GM21619 (cell line): ENCODE measurements around the gene C1QL1.

Experiments used
- ATAC-seq: cut with Tn5 transposase; IDR thresholded peaks from one replicate; pipeline ENCODE4 v1.9.1; 2021; ENCODE audit not compliant: unreplicated experiment

C1QL1 gene

GRCh38 chr17:44989552-44990138 lies 21.5 kb upstream of the C1QL1 start:
- ATAC-seq, result no peak

- ATAC-seq, result no peak
Observed at GRCh38 chr17:44988044-44988942, 20.2 kb upstream of the C1QL1 start.

- no peak for ATAC-seq
Observed at GRCh38 chr17:44983563-44983962, 15.5 kb upstream of the C1QL1 start.

DNA sequence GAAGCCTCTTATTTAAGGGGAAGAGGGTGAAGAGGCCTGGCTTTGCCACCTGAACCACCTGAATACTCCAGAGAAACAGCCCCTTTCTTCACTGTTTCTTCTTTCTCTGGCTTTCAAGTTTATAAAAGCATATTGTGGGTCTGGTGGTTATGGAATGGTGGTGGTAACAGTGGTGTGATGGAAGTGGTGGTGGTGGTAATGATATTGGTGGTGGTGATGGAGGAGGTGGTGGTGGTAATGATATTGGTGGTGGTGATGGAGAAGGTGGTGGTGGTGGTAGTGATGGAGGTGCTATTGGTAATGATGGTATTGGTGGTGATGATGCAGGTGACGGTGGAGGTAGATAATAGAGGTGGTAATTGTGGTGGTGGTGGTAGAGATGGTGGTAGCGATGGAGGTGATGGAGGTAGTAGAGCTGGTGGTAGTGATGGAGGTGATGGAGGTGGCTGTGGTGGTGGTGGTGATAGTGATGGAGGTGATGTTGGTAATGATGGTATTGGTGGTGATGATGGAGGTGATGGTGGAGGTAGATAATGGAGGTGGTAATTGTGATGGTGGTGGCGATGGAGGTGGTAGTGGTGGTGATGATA lies 14.1 kb upstream of the C1QL1 start:
- no peak for ATAC-seq

- ATAC-seq, result no peak
Observed at GRCh38 chr17:44981221-44981968, 13.3 kb upstream of the C1QL1 start.

GRCh38 chr17:44979426-44979995 lies 11.4 kb upstream of the C1QL1 start:
- no peak for ATAC-seq

GRCh38 chr17:44978807-44979206 lies 10.7 kb upstream of the C1QL1 start:
- no peak for ATAC-seq

DNA sequence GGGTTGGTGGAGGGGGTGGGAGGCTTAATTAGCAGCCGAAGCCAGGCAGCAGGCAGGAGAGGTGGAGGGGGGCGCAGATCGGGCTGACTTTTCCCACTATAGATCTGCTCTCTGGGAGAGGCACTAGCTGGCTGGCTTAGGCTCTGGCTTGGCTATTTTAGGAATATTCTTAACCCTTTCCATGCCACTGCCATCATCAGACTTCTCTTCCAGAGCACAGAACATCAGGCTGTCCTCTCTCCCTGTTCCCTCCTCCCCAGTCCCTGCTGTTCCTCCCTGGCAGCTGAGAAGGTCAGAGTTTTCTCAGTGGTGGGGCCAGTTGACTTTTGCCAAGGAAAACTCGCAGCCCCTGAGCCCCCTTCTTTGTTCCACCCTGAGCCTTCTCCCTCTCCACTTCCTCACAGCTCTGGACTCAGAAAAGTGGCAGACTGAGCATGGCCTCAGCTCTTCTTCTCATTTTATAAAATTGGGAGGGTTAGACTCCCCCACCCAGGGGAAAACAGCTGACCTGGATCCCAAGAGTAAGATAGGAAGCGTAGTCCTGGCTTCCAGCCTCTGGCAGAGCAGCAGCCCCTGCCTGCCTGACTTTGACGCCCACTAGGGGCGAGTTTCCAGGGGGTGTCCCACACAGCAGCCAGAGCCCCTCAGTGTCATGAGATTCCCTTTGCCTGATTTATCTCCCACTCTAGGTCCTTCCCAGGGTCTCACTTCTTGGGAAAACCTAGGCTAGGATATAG lies 9.9 kb upstream of the C1QL1 start:
- no peak for ATAC-seq

GRCh38 chr17:44977065-44977464 lies 9.0 kb upstream of the C1QL1 start:
- no peak for ATAC-seq

DNA sequence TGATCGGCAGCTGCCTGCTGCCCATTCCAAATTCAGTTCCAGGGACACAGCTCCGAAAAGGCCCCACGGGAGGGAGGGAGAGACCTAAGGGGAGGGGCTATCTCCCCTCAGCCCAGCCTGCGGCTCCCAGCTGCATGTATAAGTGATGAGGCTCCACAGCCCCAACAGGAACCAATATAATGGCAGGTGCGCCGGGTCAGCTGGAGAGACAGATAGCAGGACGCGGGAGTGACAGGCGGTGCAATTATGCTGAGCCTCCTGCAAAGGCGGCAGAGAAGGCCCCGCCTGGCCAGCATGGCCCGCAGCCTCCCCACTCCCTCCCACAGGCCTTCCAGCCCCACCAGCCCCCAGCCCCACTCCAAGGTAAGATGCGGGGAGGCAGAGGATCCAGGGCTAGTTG lies 8.1 kb upstream of the C1QL1 start:
- ATAC-seq, result no peak

DNA sequence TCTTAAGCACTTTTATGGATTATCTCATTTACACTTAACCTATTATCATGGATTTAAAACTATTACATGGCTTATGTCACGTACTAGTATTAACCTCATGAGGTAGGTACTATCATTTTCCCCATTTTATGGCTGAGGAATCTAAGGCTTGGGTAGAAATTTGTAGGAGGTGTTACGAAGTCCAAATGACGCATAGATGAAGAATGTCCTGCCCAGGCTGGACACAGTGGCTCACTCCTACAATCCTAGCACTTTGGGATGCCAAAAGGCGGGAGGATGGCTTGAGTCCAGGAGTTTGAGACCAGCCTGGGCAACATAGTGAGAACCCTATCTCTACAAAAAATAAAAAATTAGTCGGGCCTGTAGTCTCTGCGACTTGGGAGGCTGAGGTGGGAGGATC lies 4.8 kb upstream of the C1QL1 start:
- no peak for ATAC-seq

GRCh38 chr17:44971776-44972483 lies 3.8 kb upstream of the C1QL1 start:
- no peak for ATAC-seq

GRCh38 chr17:44970136-44970741 lies 2.1 kb upstream of the C1QL1 start:
- no peak for ATAC-seq

GRCh38 chr17:44969144-44969780 lies 1.2 kb upstream of the C1QL1 start:
- no peak for ATAC-seq

DNA sequence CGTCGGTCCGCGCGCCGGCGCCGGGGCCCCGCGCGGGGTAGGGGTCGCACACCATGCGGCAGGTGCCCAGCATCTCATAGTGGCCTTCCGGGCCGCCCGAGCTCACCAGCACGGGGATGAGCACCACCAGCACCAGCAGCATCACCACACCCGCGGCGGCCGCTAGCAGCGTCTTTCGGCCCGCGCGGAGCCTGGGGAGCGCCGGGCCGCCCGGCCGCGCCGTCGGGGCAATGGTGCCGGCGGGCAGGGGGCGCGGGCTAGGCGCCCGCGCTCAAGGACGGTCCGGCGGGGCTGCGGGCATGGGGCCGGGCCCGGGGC lies 237 bp downstream of the C1QL1 start:
- no peak for ATAC-seq

DNA sequence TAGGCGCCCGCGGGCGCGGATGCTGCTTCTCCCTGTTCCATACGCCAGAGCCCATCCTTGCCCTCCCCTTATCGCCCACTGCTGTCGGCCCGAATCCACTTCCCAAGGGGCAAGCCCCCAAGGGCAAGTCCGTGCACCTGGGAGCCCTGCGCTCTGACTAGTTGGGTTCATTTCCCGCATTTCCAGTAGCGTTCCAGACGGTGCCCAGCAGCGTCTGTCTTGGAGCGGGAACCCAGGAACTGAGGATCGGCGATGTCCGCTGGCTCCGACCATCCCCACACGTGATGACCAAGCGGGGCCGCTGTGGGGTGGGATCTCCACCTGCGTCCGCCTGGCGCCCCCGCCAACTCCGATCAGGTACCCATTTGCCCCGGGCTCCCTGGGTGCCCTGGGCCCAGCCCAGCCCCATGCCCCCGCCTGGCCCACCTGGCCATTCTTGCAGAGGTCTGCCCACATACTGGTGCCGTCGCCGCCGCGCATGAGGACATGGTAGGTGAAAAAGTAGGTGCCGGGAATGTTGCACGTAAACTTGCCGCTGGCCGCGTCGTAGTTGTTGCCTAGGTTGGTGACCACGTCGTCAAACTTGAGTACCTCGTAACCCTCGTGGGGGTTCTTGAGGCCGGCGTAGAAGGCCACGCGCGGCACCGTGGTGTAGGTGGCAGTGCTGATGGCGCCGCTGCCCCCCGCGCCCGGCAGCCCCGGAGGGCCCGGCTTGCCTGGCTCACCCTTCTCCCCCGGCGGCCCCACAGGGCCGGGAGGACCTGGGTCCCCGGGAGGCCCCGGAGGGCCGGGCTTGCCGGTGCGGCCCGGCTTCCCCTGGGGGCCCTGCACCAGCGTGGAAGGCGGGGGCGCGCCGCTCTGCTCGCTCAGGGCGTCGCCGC lies 837 bp downstream of the C1QL1 start:
- ATAC-seq, result no peak

- no peak for ATAC-seq
Observed at GRCh38 chr17:44966348-44967025, 1.6 kb downstream of the C1QL1 start.
